ENCODE results near the gene RSPH1.
A peak's percentile ranks its signal among the peaks of the same experiment; 100 is the strongest.

Gene RSPH1

DNA sequence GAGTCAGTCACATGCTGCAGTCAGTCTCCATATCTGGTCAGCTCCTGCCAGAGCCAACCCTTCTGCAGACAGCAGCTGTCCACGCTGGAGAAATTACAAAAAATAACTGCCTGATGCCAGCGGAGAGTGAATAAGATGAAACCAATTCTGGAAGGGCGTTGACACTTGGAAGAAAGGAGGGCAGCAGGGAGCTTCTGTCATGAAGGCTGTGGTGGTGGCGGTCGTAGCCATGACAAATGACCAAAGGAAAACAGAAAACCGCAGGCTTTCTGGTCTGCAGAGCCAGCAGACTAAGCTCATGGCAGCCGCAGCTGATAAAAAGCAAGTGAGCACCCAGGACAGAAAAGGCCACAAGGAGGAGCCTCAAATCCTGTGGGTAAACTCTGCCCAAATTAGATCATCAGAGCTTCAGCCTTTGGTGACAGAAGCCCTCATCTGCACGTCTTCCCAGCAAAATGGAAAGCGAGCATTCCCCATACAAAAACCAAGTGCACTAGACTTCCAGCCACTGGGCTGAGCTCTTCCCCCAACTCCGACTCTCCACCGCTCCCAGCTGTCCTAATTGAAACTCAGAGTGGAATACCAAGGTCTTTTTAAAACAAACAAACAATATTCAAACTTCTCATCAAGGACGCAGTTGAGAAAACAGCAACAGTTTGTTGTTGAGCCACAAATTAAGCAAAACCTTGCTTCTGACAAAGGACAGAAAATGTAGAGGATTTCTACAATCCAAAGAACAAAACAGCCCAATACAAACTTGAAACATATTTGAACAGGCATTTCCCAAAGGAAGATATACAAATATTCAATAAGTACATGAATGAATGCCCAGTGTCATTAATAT, 28.7 kb downstream of the RSPH1 start:
- DNase-seq (ENCODE audit: low spot score), result peak; percentile 57

DNA sequence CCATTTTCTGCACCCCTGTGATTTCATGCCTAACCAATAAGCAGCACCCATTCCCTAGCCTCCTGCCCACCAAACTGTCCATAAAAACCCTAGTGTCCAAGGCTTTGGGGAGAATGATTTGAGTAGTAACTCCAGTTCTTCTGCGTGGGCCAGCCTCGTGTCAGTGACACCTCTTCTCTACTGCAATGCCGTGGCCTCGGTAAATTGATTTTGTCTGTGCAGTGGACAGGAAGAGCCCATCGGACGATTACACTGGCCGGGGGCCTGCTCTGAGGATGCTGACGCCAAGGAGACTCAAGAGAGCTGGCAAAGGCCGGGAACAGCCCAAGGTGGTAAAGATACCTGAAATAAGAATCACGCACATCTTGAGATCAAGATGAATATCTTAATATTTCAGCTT, 29.3 kb downstream of the RSPH1 start:
- TF ChIP-seq, protein P1, sequence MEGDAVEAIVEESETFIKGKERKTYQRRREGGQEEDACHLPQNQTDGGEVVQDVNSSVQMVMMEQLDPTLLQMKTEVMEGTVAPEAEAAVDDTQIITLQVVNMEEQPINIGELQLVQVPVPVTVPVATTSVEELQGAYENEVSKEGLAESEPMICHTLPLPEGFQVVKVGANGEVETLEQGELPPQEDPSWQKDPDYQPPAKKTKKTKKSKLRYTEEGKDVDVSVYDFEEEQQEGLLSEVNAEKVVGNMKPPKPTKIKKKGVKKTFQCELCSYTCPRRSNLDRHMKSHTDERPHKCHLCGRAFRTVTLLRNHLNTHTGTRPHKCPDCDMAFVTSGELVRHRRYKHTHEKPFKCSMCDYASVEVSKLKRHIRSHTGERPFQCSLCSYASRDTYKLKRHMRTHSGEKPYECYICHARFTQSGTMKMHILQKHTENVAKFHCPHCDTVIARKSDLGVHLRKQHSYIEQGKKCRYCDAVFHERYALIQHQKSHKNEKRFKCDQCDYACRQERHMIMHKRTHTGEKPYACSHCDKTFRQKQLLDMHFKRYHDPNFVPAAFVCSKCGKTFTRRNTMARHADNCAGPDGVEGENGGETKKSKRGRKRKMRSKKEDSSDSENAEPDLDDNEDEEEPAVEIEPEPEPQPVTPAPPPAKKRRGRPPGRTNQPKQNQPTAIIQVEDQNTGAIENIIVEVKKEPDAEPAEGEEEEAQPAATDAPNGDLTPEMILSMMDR (IDR thresholded peaks at IDR 0.05; ENCODE audit: borderline replicate concordance, control extremely low read depth, extremely low read depth, insufficient read depth, missing control alignments), result no peak
- DNase-seq (ENCODE audit: low spot score), result no peak
- in situ Hi-C loops (cut with MboI; ENCODE audit: low sequenced_read_pairs, unreplicated experiment), result no loop called here

More for the DNA sequence above, 28.7 kb downstream of the RSPH1 start:
- TF ChIP-seq, protein P1 (IDR thresholded peaks at IDR 0.05; ENCODE audit: borderline replicate concordance, control extremely low read depth, extremely low read depth, insufficient read depth, missing control alignments), result peak; percentile 40
- in situ Hi-C loops (cut with MboI; ENCODE audit: low sequenced_read_pairs, unreplicated experiment), result no loop called here

DNA sequence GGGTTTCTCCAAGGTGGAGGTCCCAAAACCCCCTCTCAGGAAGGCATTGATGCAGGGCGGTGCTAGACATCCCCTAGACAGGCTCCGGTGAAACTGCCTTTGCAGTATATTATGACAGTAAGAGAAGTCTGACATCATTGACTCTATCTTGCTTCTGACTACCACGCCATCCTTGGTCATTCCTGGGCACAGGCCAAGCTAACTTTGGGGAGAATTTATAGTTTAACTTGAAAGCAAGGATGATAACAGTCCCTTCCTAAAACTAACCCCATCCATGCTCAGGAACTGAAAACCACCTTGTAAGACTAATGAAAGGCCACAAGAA, 30.3 kb downstream of the RSPH1 start:
- DNase-seq (ENCODE audit: low spot score), result no peak
- TF ChIP-seq, protein P1 (IDR thresholded peaks at IDR 0.05; ENCODE audit: borderline replicate concordance, control extremely low read depth, extremely low read depth, insufficient read depth, missing control alignments), result no peak
- in situ Hi-C loops (cut with MboI; ENCODE audit: low sequenced_read_pairs, unreplicated experiment), result no loop called here

DNA sequence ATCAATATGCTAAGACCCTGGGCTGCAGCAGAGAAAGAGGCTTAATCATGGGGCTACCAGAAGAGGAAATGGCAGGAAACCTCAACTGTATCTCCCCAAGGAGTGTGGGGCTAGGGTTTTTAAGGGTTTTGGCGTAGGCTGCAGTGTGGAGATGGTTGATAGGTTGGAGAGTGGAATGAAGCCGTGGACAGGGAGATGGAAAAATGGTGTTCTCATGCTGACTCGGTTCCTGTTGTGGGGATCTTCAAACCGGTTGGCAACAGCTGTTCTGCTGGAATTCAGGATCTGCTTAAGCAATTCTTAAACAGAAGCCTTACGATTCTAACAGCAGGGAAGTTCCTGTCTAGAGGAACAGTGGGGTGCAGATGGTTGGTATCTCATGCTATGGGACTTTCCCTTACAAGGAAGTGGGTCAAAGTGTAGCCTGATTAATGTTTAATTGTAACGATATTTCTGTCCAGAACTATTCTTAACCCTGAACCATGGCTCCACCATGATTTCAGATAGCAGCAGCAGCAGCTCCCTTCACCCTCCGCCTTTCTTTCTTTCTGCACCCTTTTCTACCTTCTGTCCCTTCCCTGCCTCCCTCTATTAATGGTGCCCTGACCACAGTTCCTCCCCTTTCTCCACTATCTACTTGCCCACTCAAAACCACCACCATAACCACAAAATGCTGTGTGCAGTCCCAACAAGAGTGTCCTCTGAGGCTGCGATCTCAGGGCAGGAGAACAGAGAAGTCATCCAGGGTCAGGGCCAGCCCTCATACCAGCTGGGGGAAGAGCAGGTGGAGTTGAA, 30.8 kb downstream of the RSPH1 start:
- DNase-seq (ENCODE audit: low spot score), result no peak
- in situ Hi-C loops (cut with MboI; ENCODE audit: low sequenced_read_pairs, unreplicated experiment), result no loop called here
- TF ChIP-seq, protein P1 (IDR thresholded peaks at IDR 0.05; ENCODE audit: borderline replicate concordance, control extremely low read depth, extremely low read depth, insufficient read depth, missing control alignments), result no peak

DNA sequence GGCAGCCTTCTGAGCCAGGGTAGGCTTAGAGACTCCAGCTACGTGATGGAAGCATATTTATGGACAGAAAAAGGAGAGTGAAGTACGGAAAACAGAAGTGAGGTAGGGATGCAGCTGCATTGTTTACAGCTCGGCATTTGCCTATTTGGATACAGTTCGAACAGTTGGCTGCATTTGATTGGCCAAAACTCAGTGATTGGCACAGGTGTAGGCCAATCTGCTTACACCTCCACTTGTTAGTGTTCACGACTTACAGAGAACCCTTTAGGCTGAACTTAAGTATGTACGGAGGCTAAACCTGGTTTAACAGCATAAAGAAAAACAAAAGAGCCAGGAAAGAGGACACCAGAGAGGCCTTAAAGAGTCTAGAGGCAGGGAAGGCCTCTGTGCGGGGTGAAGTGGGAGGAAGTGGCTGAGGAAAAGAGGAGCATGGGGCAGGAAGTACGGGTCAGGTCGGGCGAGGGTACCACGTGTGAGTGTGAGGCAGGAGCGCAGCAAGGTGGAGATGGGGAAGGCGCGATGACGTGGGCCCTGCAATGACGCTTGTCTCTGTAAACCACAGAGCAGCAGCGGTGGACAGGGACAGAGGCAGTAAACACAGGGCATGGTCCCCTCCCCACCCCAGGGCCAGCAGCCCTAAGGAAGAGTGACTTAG, 32.0 kb downstream of the RSPH1 start:
- in situ Hi-C loops (cut with MboI; ENCODE audit: low sequenced_read_pairs, unreplicated experiment), result no loop called here
- DNase-seq (ENCODE audit: low spot score), result no peak
- TF ChIP-seq, protein P1 (IDR thresholded peaks at IDR 0.05; ENCODE audit: borderline replicate concordance, control extremely low read depth, extremely low read depth, insufficient read depth, missing control alignments), result no peak

Measured in GM13976 (cell line).